ENCODE measurements around the gene CCR7.

- TF ChIP-seq, protein P1, sequence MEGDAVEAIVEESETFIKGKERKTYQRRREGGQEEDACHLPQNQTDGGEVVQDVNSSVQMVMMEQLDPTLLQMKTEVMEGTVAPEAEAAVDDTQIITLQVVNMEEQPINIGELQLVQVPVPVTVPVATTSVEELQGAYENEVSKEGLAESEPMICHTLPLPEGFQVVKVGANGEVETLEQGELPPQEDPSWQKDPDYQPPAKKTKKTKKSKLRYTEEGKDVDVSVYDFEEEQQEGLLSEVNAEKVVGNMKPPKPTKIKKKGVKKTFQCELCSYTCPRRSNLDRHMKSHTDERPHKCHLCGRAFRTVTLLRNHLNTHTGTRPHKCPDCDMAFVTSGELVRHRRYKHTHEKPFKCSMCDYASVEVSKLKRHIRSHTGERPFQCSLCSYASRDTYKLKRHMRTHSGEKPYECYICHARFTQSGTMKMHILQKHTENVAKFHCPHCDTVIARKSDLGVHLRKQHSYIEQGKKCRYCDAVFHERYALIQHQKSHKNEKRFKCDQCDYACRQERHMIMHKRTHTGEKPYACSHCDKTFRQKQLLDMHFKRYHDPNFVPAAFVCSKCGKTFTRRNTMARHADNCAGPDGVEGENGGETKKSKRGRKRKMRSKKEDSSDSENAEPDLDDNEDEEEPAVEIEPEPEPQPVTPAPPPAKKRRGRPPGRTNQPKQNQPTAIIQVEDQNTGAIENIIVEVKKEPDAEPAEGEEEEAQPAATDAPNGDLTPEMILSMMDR (IDR thresholded peaks at IDR 0.05) = no peak
- TF ChIP-seq POLR2AphosphoS5 (IDR thresholded peaks at IDR 0.05) (no peak), POLR2A (IDR thresholded peaks at IDR 0.05) (no peak)
Measured at GRCh38 chr17:40599468-40599763, 34.1 kb upstream of the CCR7 start.

All from suprapubic skin (tissue), 4 donors.